Heart right ventricle (tissue), 16 donors: ENCODE measurements around the gene ERGIC1. TPM values are rescaled to one million over a fixed set of nuclear protein-coding genes. Genes with fewer than 3 reads are reported as not detected.

ENCODE experiments used
- ATAC-seq, 8 donors: fragments of 200-7000 bp; cut with Tn5 transposase; one replicate each; pipeline ENCODE4 v1.9.1; 2020; ENCODE audit warnings: mild to moderate bottlenecking in 8 of 8, moderate library complexity in 8 of 8, moderate number of reproducible peaks in 1 of 8
- DNase-seq, 2 donors: peaks; one replicate each; pipeline ENCODE4 v3.0.0-alpha.2; 2020
- H3K27ac ChIP-seq, 10 donors: fragments of 200-600 bp; sonication (generic) in 2 of 10; one replicate each; pipeline versions ENCODE4 v1.5.0 to v1.8.0; 2020 to 2022; ENCODE audit warnings: mild to moderate bottlenecking in 3 of 10
- H3K27me3 ChIP-seq, 7 donors: fragments of 200-600 bp; one replicate each; pipeline ENCODE4 v1.8.0; 2021 to 2022; ENCODE audit warnings: mild to moderate bottlenecking in 2 of 7
- H3K36me3 ChIP-seq, 9 donors: fragments of 200-600 bp; sonication (generic) in 1 of 9; one replicate each; pipeline versions ENCODE4 v1.5.0 to v1.8.0; 2020 to 2022; ENCODE audit warnings: mild to moderate bottlenecking in 2 of 9
- H3K4me1 ChIP-seq, 9 donors: fragments of 200-600 bp; sonication (generic) in 1 of 9; one replicate each; pipeline versions ENCODE4 v1.5.0 to v1.8.0; 2020 to 2022; ENCODE audit warnings: mild to moderate bottlenecking in 4 of 9
- H3K4me3 ChIP-seq, 10 donors: fragments of 200-600 bp; sonication (generic) in 2 of 10; one replicate each; pipeline versions ENCODE4 v1.5.0 to v1.8.0; 2020 to 2022; ENCODE audit warnings: mild to moderate bottlenecking in 7 of 10, moderate library complexity in 2 of 10
- H3K9me3 ChIP-seq, 11 donors: fragments of 200-600 bp in 10 of 11; sonication (generic) in 2 of 11; one replicate each; pipeline versions ENCODE4 v1.5.0 to v1.8.0; 2013 to 2022; ENCODE audit warnings: mild to moderate bottlenecking in 2 of 11, control low read depth in 1 of 11, moderate library complexity in 1 of 11
- WGBS, 2 donors: extraction: QIAGEN DNeasy Blood & Tissue Kit; methylation state at CpG; one replicate each; pipeline ENCODE4 v1.1.7; 2013; ENCODE audit warnings: inconsistent platforms in 1 of 2; 5-methylcytosine and 5-hydroxymethylcytosine counted together
- intact Hi-C, 10 donors: fragments of 100-400 bp; cut with DNase I; formaldehyde crosslinking; loops; one replicate each; pipeline versions ENCODE4 v1.11.1 to v1.14.2; 2022
- polyA plus RNA-seq, 2 donors: library from polyadenylated mRNA; stranded (reverse); fragments of 200-250 nt; gene quantifications; one replicate each; pipeline ENCODE4 v1.2.3, GENCODE V29; 2013
- total RNA-seq, 10 donors: library from RNA; stranded (reverse); fragmentation: NEBNext Ultra II Directional in 3 of 10; extraction: Animal tissue kit (Norgen Biotek cat#: 25700) in 3 of 10; gene quantifications; one replicate each; pipeline versions ENCODE4 v1.2.1 to v1.2.4, GENCODE V29; 2021 to 2023
- TF ChIP-seq, protein P1 (sequence below), 9 donors: fragments of 200-600 bp; sonication (generic) in 2 of 9; IDR thresholded peaks; one replicate each; pipeline versions ENCODE4 v1.5.0 to v1.8.0; 2021 to 2022; ENCODE audit warnings: antibody characterized with exemption in 9 of 9, mild to moderate bottlenecking in 5 of 9, moderate library complexity in 1 of 9
- donor health status: Arrhythmogenic right ventricular cardiomyopathy.
- donor health status: ischemic (EF 13 %, LVEDD 7.1; RV severe dilation, severe dysfunction).
- donor health status: healthy with polysubstance abuse.
- donor health status: DM: no; HTN: yes; CAD: no.
- donor health status: DM: no; HTN: no; CAD: no.
- donor health status: ischemic (EF 25% LVEDD 6.9; RV normal size, moderate dysfunction).
- donor health status: ischemic (EF 25% LVEDD 5.7; RV mildly dilated, moderate dysfunction).
- donor health status: healthy.
- donor health status: DM: yes; HTN: yes; CAD: no.
- donor health status: Ischemic cardiomyopathy.
- donor health status: ischemic (EF 35%, LVEDD 5.7; RV mildly dilated, moderate dysfunction).
- donor health status: nonischemic (EF 11% LVEDD 7.7; RV severe dilation, severe dysfunction).
- donor health status: DM: yes; HTN: yes; CAD: no.
- donor health status: PGD.
- donor health status: ischemic (EF 29% LVEDD 5.4; RV normal size, mild dysfunction).
- donor health status: nonischemic (EF 23%, LVEDD 6.1; RV moderate dilation, normal function).

ERGIC1 gene
- total and polyA plus RNA-seq, 12 donors = 48.0 to 91.9 (median 72.5) TPM

DNA sequence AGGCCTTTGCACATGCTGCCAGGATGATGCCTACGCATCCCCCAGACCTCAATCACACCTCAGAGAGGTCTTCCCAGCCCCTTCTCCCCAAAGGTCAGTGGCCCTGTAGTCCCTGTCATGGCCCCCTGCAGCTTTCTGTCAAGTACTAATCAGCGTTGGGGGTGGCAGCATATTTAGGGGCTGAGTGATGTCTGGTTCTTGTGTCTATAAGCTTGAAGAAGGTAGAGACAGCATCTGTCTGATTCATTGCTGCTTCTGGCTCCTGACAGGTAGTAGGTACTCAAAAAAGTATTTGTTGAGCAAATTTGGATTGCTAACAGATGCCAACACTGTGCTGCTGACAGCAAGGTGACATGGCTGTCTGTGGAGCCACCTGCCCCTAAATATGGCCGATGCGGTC is 73.6 kb downstream of the ERGIC1 start:
- WGBS, 2 donors = 90 to 96% methylated on average over 4 of the region's 4 CpGs
- peaks cover 24 to 60% (median 53%) of the 10 kb centered on the region in 9 donors for H3K4me1 ChIP-seq
- no peak for DNase-seq
- H3K9me3 ChIP-seq = no peaks in the 10 kb centered on the region
- intact Hi-C loops = loop anchor here in 5 of 10 donors (10.0 kb wide), 3 partner anchors 53 to 193 kb away; partner anchors contain the start of gene DUSP1 (in 3 of the 5)
- no peak for ATAC-seq
- no peaks in the 10 kb centered on the region for H3K27me3 ChIP-seq
- H3K27ac ChIP-seq = peak overlapping the region in 2 of 10 donors; percentile 21 to 98
- no peak overlapping the region for H3K4me3 ChIP-seq
- TF ChIP-seq, protein P1, sequence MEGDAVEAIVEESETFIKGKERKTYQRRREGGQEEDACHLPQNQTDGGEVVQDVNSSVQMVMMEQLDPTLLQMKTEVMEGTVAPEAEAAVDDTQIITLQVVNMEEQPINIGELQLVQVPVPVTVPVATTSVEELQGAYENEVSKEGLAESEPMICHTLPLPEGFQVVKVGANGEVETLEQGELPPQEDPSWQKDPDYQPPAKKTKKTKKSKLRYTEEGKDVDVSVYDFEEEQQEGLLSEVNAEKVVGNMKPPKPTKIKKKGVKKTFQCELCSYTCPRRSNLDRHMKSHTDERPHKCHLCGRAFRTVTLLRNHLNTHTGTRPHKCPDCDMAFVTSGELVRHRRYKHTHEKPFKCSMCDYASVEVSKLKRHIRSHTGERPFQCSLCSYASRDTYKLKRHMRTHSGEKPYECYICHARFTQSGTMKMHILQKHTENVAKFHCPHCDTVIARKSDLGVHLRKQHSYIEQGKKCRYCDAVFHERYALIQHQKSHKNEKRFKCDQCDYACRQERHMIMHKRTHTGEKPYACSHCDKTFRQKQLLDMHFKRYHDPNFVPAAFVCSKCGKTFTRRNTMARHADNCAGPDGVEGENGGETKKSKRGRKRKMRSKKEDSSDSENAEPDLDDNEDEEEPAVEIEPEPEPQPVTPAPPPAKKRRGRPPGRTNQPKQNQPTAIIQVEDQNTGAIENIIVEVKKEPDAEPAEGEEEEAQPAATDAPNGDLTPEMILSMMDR (IDR thresholded peaks at IDR 0.05) = no peak
- peaks cover 0 to 27% (median 3%) of the 10 kb centered on the region in 9 donors for H3K36me3 ChIP-seq

DNA sequence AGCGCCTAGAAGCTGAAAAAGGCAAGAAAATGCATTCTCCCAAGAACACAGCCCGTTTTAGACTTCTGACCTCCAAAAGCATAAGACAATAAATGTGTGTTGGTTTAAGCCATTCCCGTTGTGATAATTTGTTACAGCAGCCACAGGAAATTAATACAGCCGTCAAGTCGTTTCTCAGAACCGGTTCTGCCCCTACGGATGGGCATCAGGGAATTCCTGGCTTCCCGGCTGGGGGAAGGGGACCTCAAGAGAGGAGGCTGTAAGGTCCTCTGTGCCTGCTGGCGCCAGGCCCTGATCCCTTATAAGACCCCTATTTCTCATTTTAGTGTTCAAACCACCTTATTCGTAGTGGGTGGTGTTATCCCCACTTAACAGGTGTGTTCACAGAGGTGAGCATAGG is 74.6 kb downstream of the ERGIC1 start:
- Histone ChIP-seq H3K27me3 (no peaks in the 10 kb centered on the region), H3K4me3 (no peak overlapping the region), H3K4me1 (peaks cover 16 to 60% (median 51%) of the 10 kb centered on the region in 9 donors), H3K9me3 (no peaks in the 10 kb centered on the region), H3K27ac (peak overlapping the region in 1 of 10 donors; percentile 47), H3K36me3 (peaks cover 0 to 35% (median 3%) of the 10 kb centered on the region in 9 donors)
- TF ChIP-seq, protein P1 (IDR thresholded peaks at IDR 0.05) = no peak
- WGBS, 2 donors = 80 to 87% methylated on average over 10 of the region's 10 CpGs
- DNase-seq = no peak
- ATAC-seq = no peak
- intact Hi-C loops = loop anchor here in 5 of 10 donors (10.0 kb wide), 3 partner anchors 54 to 194 kb away; partner anchors contain the start of gene DUSP1 (in 3 of the 5)

DNA sequence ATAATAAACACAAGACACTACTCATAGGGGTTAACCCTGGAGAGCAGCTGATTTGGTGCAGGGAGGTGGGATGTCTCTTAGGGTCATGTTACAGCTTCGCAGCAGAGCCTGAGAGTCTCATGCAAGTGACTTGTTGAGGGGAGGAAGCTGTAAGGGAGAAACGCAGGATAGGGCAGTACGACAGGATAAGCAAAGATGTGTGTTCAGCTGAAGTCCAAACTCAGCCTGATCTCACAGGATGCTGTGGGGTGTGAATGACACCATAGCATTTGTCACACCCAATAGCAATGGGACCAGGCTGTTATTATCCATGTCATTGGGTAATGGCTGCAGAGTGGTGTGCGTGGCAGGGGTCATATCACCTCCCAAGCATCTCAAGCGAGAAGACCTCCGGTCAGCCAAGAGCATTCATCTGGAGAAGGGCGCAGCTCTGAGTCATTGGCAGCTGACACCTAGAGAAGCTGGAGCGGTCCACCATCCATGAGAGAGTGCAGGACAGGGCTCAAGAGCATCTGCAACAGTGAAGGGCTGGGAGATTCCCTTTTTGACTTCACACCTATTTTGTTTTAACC is 76.0 kb downstream of the ERGIC1 start:
- Histone ChIP-seq H3K4me1 (peaks cover 6 to 47% (median 38%) of the 10 kb centered on the region in 9 donors), H3K4me3 (no peak overlapping the region), H3K27me3 (no peaks in the 10 kb centered on the region), H3K9me3 (no peaks in the 10 kb centered on the region), H3K27ac (peak overlapping the region in 5 of 10 donors; percentile 37 to 80 (median 67)), H3K36me3 (peaks cover 0 to 46% (median 3%) of the 10 kb centered on the region in 9 donors)
- ATAC-seq = peak in 6 of 8 donors; percentile 4 to 62 (median 15)
- no peak for DNase-seq
- intact Hi-C loops = loop anchor here in 5 of 10 donors (10.0 kb wide), 3 partner anchors 55 to 195 kb away; partner anchors contain the start of gene DUSP1 (in 3 of the 5)
- 63 to 76% methylated on average over 8 of the region's 8 CpGs for WGBS, 2 donors
- TF ChIP-seq, protein P1 (IDR thresholded peaks at IDR 0.05) = no peak

DNA sequence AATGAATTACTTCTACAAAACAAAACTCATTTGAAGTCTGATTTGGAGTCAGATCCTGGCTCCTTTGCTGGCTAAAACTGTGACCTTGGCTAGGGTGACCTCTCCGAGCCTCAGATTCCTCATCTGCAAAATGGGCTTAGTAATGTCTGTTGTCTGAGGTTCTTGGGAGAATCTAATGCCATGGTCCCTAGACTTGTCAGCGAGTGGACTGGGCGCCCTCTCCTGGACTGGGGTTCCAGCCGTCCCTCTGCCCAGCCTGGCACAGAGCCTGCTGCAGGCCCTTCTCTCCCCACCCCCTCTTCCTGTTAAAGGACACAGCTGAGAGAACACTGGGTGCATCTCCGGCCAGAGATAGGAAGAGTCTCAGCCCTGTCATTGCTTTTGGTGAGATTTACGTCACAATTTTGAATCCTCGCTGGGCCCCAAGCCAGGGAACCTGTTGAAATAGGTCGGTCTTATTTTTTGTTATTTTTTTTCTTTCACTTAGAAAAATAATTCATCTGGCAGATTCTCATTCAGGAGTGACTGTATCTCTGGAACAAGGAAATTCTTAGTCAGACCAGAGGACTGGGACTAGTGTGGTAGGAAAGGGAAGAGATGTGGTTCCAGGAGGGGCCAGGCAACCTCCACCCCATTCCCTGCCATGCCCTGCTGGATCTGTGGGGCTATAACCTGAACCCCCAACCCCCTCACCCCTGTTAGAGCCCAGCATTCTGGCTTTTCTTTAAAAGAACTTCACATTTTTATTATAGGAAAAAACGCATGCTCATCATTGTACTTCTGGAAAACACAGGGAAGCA is 77.0 kb downstream of the ERGIC1 start:
- H3K4me3 ChIP-seq = no peak overlapping the region
- intact Hi-C loops = no loop called here
- peaks cover 3 to 36% (median 29%) of the 10 kb centered on the region in 9 donors for H3K4me1 ChIP-seq
- peaks cover 0 to 56% (median 4%) of the 10 kb centered on the region in 9 donors for H3K36me3 ChIP-seq
- no peaks in the 10 kb centered on the region for H3K9me3 ChIP-seq
- ATAC-seq (peak; percentile 35 to 84 (median 68)), DNase-seq (peak; percentile 66 to 68)
- WGBS, 2 donors = 61 to 69% methylated on average over 9 of the region's 9 CpGs
- peak overlapping the region; percentile 33 to 80 (median 60) for H3K27ac ChIP-seq
- TF ChIP-seq, protein P1 (IDR thresholded peaks at IDR 0.05) = peak in 7 of 9 donors; percentile 7 to 51 (median 27)
- no peaks in the 10 kb centered on the region for H3K27me3 ChIP-seq
